SK-N-SH treated with all-trans-retinoic acid at 6 μM for 48 hours (cell line): Measurements from ENCODE around the gene CIC.

ENCODE experiments used
- ATAC-seq: fragments of 200-7000 bp; cut with Tn5 transposase; 3 replicates; pipeline ENCODE4 v1.9.1; 2020; ENCODE audit warnings: mild to moderate bottlenecking, moderate library complexity
- ARNTL ChIP-seq: fragments of 450-650 bp; formaldehyde crosslinking; IDR thresholded peaks from 2 replicates; pipeline ENCODE4 v1.5.0; 2020; ENCODE audit warnings: low read depth, mild to moderate bottlenecking, moderate library complexity, borderline replicate concordance
- BACH2 ChIP-seq: fragments of 250-450 bp; sonication (Bioruptor Pico); IDR thresholded peaks from 2 replicates; pipeline ENCODE4 v1.9.0; 2021; ENCODE audit warnings: mild to moderate bottlenecking, borderline replicate concordance
- CREB5 ChIP-seq: fragments of 250-450 bp; sonication (Bioruptor Pico); IDR thresholded peaks from 2 replicates; pipeline ENCODE4 v1.5.1; 2020; ENCODE audit warnings: low read depth, mild to moderate bottlenecking, moderate library complexity
- ESRRG ChIP-seq: fragments of 250-450 bp; sonication (Bioruptor Pico); IDR thresholded peaks from 2 replicates; pipeline ENCODE4 v1.6.1; 2021; ENCODE audit warnings: mild to moderate bottlenecking
- GLIS3 ChIP-seq: fragments of 250-450 bp; sonication (Bioruptor Pico); IDR thresholded peaks from 2 replicates; pipeline ENCODE4 v1.5.0; 2020; ENCODE audit warnings: mild to moderate bottlenecking, moderate library complexity
- ISL1 ChIP-seq: fragments of 250-450 bp; sonication (Bioruptor Pico); IDR thresholded peaks from 2 replicates; pipeline ENCODE4 v2.1.2; 2022; ENCODE audit warnings: mild to moderate bottlenecking, moderate library complexity
- OSR1 ChIP-seq: fragments of 250-450 bp; sonication (Bioruptor Pico); IDR thresholded peaks from 2 replicates; pipeline ENCODE4 v1.8.0; 2022; ENCODE audit warnings: moderate library complexity, mild to moderate bottlenecking, inconsistent platforms
- PATZ1 ChIP-seq: fragments of 250-450 bp; sonication (Bioruptor Pico); IDR thresholded peaks from 2 replicates; pipeline ENCODE4 v1.8.0; 2020; ENCODE audit warnings: mild to moderate bottlenecking, moderate library complexity, borderline replicate concordance
- PPARA ChIP-seq: fragments of 250-450 bp; sonication (Bioruptor Pico); IDR thresholded peaks from 2 replicates; pipeline ENCODE4 v1.5.0; 2020; ENCODE audit warnings: mild to moderate bottlenecking, borderline replicate concordance
- RARB ChIP-seq: fragments of 250-450 bp; sonication (Bioruptor Pico); IDR thresholded peaks from 2 replicates; pipeline ENCODE4 v1.8.0; 2021; ENCODE audit warnings: mild to moderate bottlenecking, moderate library complexity
- SNAI2 ChIP-seq: fragments of 250-450 bp; sonication (Bioruptor Pico); IDR thresholded peaks from 2 replicates; pipeline ENCODE4 v1.5.0; 2020; ENCODE audit warnings: mild to moderate bottlenecking, moderate library complexity
- TCF4 ChIP-seq: fragments of 250-450 bp; sonication (Bioruptor Pico); IDR thresholded peaks from 2 replicates; pipeline ENCODE4 v1.8.0; 2021; ENCODE audit warnings: mild to moderate bottlenecking, moderate library complexity, borderline replicate concordance
- TOX ChIP-seq: fragments of 250-450 bp; sonication (Bioruptor Pico); IDR thresholded peaks from 2 replicates; pipeline ENCODE4 v1.8.0; 2021; ENCODE audit warnings: mild to moderate bottlenecking, moderate library complexity, borderline replicate concordance
- ZFP3 ChIP-seq: fragments of 250-450 bp; sonication (Bioruptor Pico); IDR thresholded peaks from 2 replicates; pipeline ENCODE4 v1.5.0; 2020; ENCODE audit warnings: mild to moderate bottlenecking, moderate library complexity
- ZNF565 ChIP-seq: fragments of 450-650 bp; formaldehyde crosslinking; conservative IDR thresholded peaks from 2 replicates; pipeline ENCODE4 v1.5.0; 2020; ENCODE audit warnings: low read depth, mild to moderate bottlenecking, moderate library complexity
- ZNF70 ChIP-seq: fragments of 450-650 bp; formaldehyde crosslinking; IDR thresholded peaks from 2 replicates; pipeline ENCODE4 v1.5.0; 2020; ENCODE audit warnings: mild to moderate bottlenecking, moderate library complexity
- ZNF8 ChIP-seq: fragments of 450-650 bp; formaldehyde crosslinking; IDR thresholded peaks from 2 replicates; pipeline ENCODE4 v1.5.0; 2020; ENCODE audit warnings: mild to moderate bottlenecking, moderate library complexity
- TF ChIP-seq, protein P1 (sequence below): fragments of 250-450 bp; sonication (Bioruptor Pico); IDR thresholded peaks from 2 replicates; pipeline ENCODE4 v1.5.0; 2020; ENCODE audit warnings: mild to moderate bottlenecking, moderate library complexity

The CIC gene

GRCh38 chr19:42250666-42251531 is 18.2 kb upstream of the CIC start:
- ATAC-seq = no peak; the same call in 2 of the 3 replicates
- TF ChIP-seq, protein P1, sequence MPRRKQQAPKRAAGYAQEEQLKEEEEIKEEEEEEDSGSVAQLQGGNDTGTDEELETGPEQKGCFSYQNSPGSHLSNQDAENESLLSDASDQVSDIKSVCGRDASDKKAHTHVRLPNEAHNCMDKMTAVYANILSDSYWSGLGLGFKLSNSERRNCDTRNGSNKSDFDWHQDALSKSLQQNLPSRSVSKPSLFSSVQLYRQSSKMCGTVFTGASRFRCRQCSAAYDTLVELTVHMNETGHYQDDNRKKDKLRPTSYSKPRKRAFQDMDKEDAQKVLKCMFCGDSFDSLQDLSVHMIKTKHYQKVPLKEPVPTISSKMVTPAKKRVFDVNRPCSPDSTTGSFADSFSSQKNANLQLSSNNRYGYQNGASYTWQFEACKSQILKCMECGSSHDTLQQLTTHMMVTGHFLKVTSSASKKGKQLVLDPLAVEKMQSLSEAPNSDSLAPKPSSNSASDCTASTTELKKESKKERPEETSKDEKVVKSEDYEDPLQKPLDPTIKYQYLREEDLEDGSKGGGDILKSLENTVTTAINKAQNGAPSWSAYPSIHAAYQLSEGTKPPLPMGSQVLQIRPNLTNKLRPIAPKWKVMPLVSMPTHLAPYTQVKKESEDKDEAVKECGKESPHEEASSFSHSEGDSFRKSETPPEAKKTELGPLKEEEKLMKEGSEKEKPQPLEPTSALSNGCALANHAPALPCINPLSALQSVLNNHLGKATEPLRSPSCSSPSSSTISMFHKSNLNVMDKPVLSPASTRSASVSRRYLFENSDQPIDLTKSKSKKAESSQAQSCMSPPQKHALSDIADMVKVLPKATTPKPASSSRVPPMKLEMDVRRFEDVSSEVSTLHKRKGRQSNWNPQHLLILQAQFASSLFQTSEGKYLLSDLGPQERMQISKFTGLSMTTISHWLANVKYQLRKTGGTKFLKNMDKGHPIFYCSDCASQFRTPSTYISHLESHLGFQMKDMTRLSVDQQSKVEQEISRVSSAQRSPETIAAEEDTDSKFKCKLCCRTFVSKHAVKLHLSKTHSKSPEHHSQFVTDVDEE (CRISPR knock-in tag) = no peak
- no peak for TF ChIP-seq RARB (CRISPR knock-in tag)
- TF ChIP-seq PATZ1 (CRISPR knock-in tag) = no peak
- no peak for TF ChIP-seq TOX (CRISPR knock-in tag)
- no peak for TF ChIP-seq ISL1
- no peak for TF ChIP-seq ZNF565
- no peak for TF ChIP-seq CREB5
- TF ChIP-seq TCF4 (CRISPR knock-in tag) = no peak
- TF ChIP-seq OSR1 (CRISPR knock-in tag) = no peak
- TF ChIP-seq GLIS3 (CRISPR knock-in tag) = no peak
- no peak for TF ChIP-seq ZFP3 (CRISPR knock-in tag)
- TF ChIP-seq ZNF8 (CRISPR knock-in tag) = no peak
- no peak for TF ChIP-seq BACH2
- no peak for TF ChIP-seq ESRRG (CRISPR knock-in tag)

DNA sequence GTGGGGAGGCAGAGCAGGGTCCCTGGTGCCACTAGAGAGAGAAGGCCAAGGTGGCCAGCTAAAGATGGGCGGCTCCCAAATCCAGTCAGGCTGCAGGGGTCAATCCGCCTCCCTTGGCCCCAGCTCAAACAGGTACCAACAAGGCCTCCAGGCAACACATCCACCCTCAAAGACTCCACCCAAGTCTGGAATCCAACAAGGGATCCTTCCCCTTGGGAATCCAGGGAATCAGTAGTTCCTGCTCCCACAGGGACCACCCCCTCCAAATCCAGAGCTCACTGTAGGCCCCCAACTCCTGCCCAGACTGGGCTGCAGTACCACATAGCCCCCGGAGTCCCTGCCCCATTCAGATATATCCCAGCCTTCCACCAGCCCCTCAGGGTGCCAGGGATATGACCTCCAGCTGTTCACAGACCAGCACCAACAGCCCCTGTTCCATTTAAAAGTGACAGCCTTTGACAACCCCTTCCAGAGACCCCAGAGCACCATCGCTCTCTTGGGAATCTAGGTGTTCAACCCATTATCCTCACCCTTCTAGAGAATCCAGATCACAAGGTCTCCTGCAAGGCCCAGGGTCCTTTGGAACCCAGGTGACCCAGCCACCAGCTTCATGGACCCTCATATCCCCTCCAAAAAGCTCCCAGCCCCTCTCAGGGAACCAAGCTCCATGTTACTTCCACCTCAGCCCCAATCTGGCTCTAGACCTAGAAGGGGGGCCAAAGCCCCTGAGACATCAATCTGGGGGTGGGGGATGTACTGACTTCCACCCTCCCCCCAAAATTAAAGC is 17.3 kb upstream of the CIC start:
- no peak for TF ChIP-seq TOX (CRISPR knock-in tag)
- no peak for TF ChIP-seq ARNTL (CRISPR knock-in tag)
- TF ChIP-seq ESRRG (CRISPR knock-in tag) = no peak
- no peak for TF ChIP-seq PPARA (CRISPR knock-in tag)
- TF ChIP-seq SNAI2 = no peak
- no peak for TF ChIP-seq RARB (CRISPR knock-in tag)
- TF ChIP-seq PATZ1 (CRISPR knock-in tag) = no peak
- ATAC-seq = no peak

GRCh38 chr19:42252365-42253244 is 16.4 kb upstream of the CIC start:
- TF ChIP-seq ZNF70 (CRISPR knock-in tag) (no peak), RARB (CRISPR knock-in tag) (no peak)
- TF ChIP-seq, all 23 proteins: peak for 0
- ATAC-seq = peak; percentile 7; the same call in 2 of the 3 replicates
